ENCODE results near the gene KIN. TPM values are rescaled to one million over a fixed set of nuclear protein-coding genes. Genes with fewer than 3 reads are reported as not detected.
"Not testable (repeated sequence)": the region's sequence is repeated elsewhere in the genome, so short reads cannot be mapped to it uniquely, and the experiment has no call there.

Gene KIN
- total RNA-seq, 3 donors from 2014 or later = 13.0 to 19.4 (median 14.9) TPM

GRCh38 chr10:7782194-7782593 is 5.6 kb downstream of the KIN start:
- DNase-seq; ATAC-seq; H3K9me3 Mint-ChIP-seq; H3K4me3 Mint-ChIP-seq; H3K27me3 Mint-ChIP-seq (ENCODE audit: low read depth): not testable (repeated sequence)
- peaks cover 22% of the 10 kb centered on the region for H3K4me1 Mint-ChIP-seq (ENCODE audit: low read depth)
- H3K36me3 Mint-ChIP-seq (ENCODE audit: insufficient read depth) = peaks cover 33% of the 10 kb centered on the region

GRCh38 chr10:7776777-7777176 is 11.0 kb downstream of the KIN start:
- peaks cover 51% of the 10 kb centered on the region for H3K36me3 Mint-ChIP-seq (ENCODE audit: insufficient read depth)
- H3K4me3 Mint-ChIP-seq = no peak overlapping the region

GRCh38 chr10:7773845-7774801 is 13.7 kb downstream of the KIN start:
- no peaks in the 10 kb centered on the region for H3K4me1 Mint-ChIP-seq (ENCODE audit: low read depth)

More at GRCh38 chr10:7776777-7777176, 11.0 kb downstream of the KIN start:
- DNase-seq = no peak
- ATAC-seq = no peak
- H3K4me1 Mint-ChIP-seq (ENCODE audit: low read depth) = peaks cover 5% of the 10 kb centered on the region
- H3K27me3 Mint-ChIP-seq (ENCODE audit: low read depth) = no peaks in the 10 kb centered on the region
- H3K9me3 Mint-ChIP-seq = no peaks in the 10 kb centered on the region

GRCh38 chr10:7768417-7768816 is 19.4 kb downstream of the KIN start:
- Mint-ChIP-seq H3K9me3 (no peaks in the 10 kb centered on the region), H3K4me1 (ENCODE audit: low read depth) (no peaks in the 10 kb centered on the region), H3K27me3 (ENCODE audit: low read depth) (no peaks in the 10 kb centered on the region), H3K36me3 (ENCODE audit: insufficient read depth) (peaks cover 41% of the 10 kb centered on the region), H3K4me3 (no peak overlapping the region)
- ATAC-seq = no peak
- no peak for DNase-seq

More at GRCh38 chr10:7773845-7774801, 13.7 kb downstream of the KIN start:
- Mint-ChIP-seq H3K27me3 (ENCODE audit: low read depth) (no peaks in the 10 kb centered on the region), H3K4me3 (no peak overlapping the region), H3K36me3 (ENCODE audit: insufficient read depth) (peaks cover 48% of the 10 kb centered on the region), H3K9me3 (no peaks in the 10 kb centered on the region)
- ATAC-seq (no peak), DNase-seq (no peak)

- Mint-ChIP-seq H3K27me3 (ENCODE audit: low read depth) (no peaks in the 10 kb centered on the region), H3K4me3 (no peak overlapping the region), H3K9me3 (no peaks in the 10 kb centered on the region), H3K4me1 (ENCODE audit: low read depth) (no peaks in the 10 kb centered on the region), H3K36me3 (ENCODE audit: insufficient read depth) (peaks cover 40% of the 10 kb centered on the region)
- no peak for ATAC-seq
- no peak for DNase-seq
These were observed 20.6 kb downstream of the KIN start for GRCh38 chr10:7767209-7767608.

GRCh38 chr10:7766241-7766640 is 21.6 kb downstream of the KIN start:
- no peak overlapping the region for H3K4me3 Mint-ChIP-seq
- ATAC-seq = no peak
- H3K9me3 Mint-ChIP-seq = no peaks in the 10 kb centered on the region
- DNase-seq = no peak
- peaks cover 38% of the 10 kb centered on the region for H3K36me3 Mint-ChIP-seq (ENCODE audit: insufficient read depth)
- no peaks in the 10 kb centered on the region for H3K27me3 Mint-ChIP-seq (ENCODE audit: low read depth)
- H3K4me1 Mint-ChIP-seq (ENCODE audit: low read depth) = no peaks in the 10 kb centered on the region

- Mint-ChIP-seq H3K4me1 (ENCODE audit: low read depth) (no peaks in the 10 kb centered on the region), H3K27me3 (ENCODE audit: low read depth) (no peaks in the 10 kb centered on the region), H3K9me3 (no peaks in the 10 kb centered on the region), H3K36me3 (ENCODE audit: insufficient read depth) (peaks cover 39% of the 10 kb centered on the region), H3K4me3 (no peak overlapping the region)
- no peak for DNase-seq
- no peak for ATAC-seq
These were observed 23.9 kb downstream of the KIN start for GRCh38 chr10:7763929-7764328.

- Mint-ChIP-seq H3K4me1 (ENCODE audit: low read depth) (no peaks in the 10 kb centered on the region), H3K27me3 (ENCODE audit: low read depth) (no peaks in the 10 kb centered on the region), H3K4me3 (no peak overlapping the region), H3K9me3 (no peaks in the 10 kb centered on the region), H3K36me3 (ENCODE audit: insufficient read depth) (peaks cover 47% of the 10 kb centered on the region)
- DNase-seq (no peak), ATAC-seq (no peak)
These were observed 31.3 kb downstream of the KIN start for GRCh38 chr10:7756360-7756992.

GRCh38 chr10:7755103-7755502 is 32.7 kb downstream of the KIN start:
- Mint-ChIP-seq H3K9me3 (no peaks in the 10 kb centered on the region), H3K4me3 (no peak overlapping the region), H3K36me3 (ENCODE audit: insufficient read depth) (peaks cover 40% of the 10 kb centered on the region), H3K27me3 (ENCODE audit: low read depth) (no peaks in the 10 kb centered on the region), H3K4me1 (ENCODE audit: low read depth) (no peaks in the 10 kb centered on the region)
- DNase-seq = no peak
- ATAC-seq = no peak

- DNase-seq (no peak), ATAC-seq (no peak)
- H3K4me3 Mint-ChIP-seq = no peak overlapping the region
- H3K27me3 Mint-ChIP-seq (ENCODE audit: low read depth) = no peaks in the 10 kb centered on the region
- no peaks in the 10 kb centered on the region for H3K9me3 Mint-ChIP-seq
- peaks cover 28% of the 10 kb centered on the region for H3K36me3 Mint-ChIP-seq (ENCODE audit: insufficient read depth)
- no peaks in the 10 kb centered on the region for H3K4me1 Mint-ChIP-seq (ENCODE audit: low read depth)
These were observed 35.5 kb downstream of the KIN start for GRCh38 chr10:7752251-7752650.

GRCh38 chr10:7750222-7750621 is 37.6 kb downstream of the KIN start:
- Mint-ChIP-seq H3K36me3 (ENCODE audit: insufficient read depth) (peaks cover 24% of the 10 kb centered on the region), H3K4me3 (no peak overlapping the region), H3K27me3 (ENCODE audit: low read depth) (no peaks in the 10 kb centered on the region), H3K9me3 (no peaks in the 10 kb centered on the region), H3K4me1 (ENCODE audit: low read depth) (no peaks in the 10 kb centered on the region)
- DNase-seq = no peak
- no peak for ATAC-seq

- peaks cover 15% of the 10 kb centered on the region for H3K36me3 Mint-ChIP-seq (ENCODE audit: insufficient read depth)
- ATAC-seq; H3K27me3 Mint-ChIP-seq (ENCODE audit: low read depth); H3K4me1 Mint-ChIP-seq (ENCODE audit: low read depth); H3K4me3 Mint-ChIP-seq; DNase-seq; H3K9me3 Mint-ChIP-seq: not testable (repeated sequence)
These were observed 39.2 kb downstream of the KIN start for GRCh38 chr10:7748637-7749036.

- no peak for ATAC-seq
- Mint-ChIP-seq H3K36me3 (ENCODE audit: insufficient read depth) (peaks cover 1% of the 10 kb centered on the region), H3K9me3 (no peaks in the 10 kb centered on the region)
These were observed 43.5 kb downstream of the KIN start for GRCh38 chr10:7744307-7744706.

GRCh38 chr10:7738536-7739407 is 49.0 kb downstream of the KIN start:
- peaks cover 1% of the 10 kb centered on the region for H3K36me3 Mint-ChIP-seq (ENCODE audit: insufficient read depth)
- no peaks in the 10 kb centered on the region for H3K9me3 Mint-ChIP-seq
- no peak for DNase-seq
- no peak overlapping the region for H3K4me3 Mint-ChIP-seq
- ATAC-seq = no peak
- H3K4me1 Mint-ChIP-seq (ENCODE audit: low read depth) = no peaks in the 10 kb centered on the region
- H3K27me3 Mint-ChIP-seq (ENCODE audit: low read depth) = peaks cover 2% of the 10 kb centered on the region

More at GRCh38 chr10:7744307-7744706, 43.5 kb downstream of the KIN start:
- no peaks in the 10 kb centered on the region for H3K27me3 Mint-ChIP-seq (ENCODE audit: low read depth)
- DNase-seq = no peak
- H3K4me1 Mint-ChIP-seq (ENCODE audit: low read depth) = no peaks in the 10 kb centered on the region
- no peak overlapping the region for H3K4me3 Mint-ChIP-seq
